Prostate gland (tissue), 2 donors: ENCODE measurements around the gene TPSD1. TPM values are rescaled to one million over a fixed set of nuclear protein-coding genes. Genes with fewer than 3 reads are reported as not detected.
"Not testable (repeated sequence)": the region's sequence is repeated elsewhere in the genome, so short reads cannot be mapped to it uniquely, and the experiment has no call there.

Source experiments
- DNase-seq: peaks from one replicate; pipeline ENCODE4 v3.0.0-alpha.2; 2019; ENCODE audit warnings: low spot score
- H3K27ac ChIP-seq, 2 donors: fragments of 200-600 bp; sonication (generic); 2 replicates each; pipeline ENCODE4 v1.5.1; 2017 to 2019
- H3K27me3 ChIP-seq: fragments of 200-600 bp; sonication (generic); replicated peaks from 2 replicates; pipeline ENCODE4 v1.5.1; 2019; ENCODE audit not compliant: insufficient read depth
- H3K36me3 ChIP-seq, 2 donors: fragments of 200-600 bp; sonication (generic); 1 replicate in 1 of 2; 2 replicates in 1 of 2; pipeline versions ENCODE4 v1.5.1 to v1.8.1; 2017 to 2019
- H3K4me1 ChIP-seq: fragments of 200-600 bp; sonication (generic); replicated peaks from 2 replicates; pipeline ENCODE4 v1.5.1; 2019
- H3K4me3 ChIP-seq, 2 donors: fragments of 200-600 bp; sonication (generic); 2 replicates each; pipeline ENCODE4 v1.5.1; 2017 to 2019
- H3K9me3 ChIP-seq: fragments of 200-600 bp; sonication (generic); 2 replicates; pipeline ENCODE4 v1.5.1; 2017
- POLR2A ChIP-seq: fragments of 450-650 bp; IDR thresholded peaks from one replicate; pipeline ENCODE4 v1.6.1; 2016; ENCODE audit warnings: antibody characterized with exemption, mild to moderate bottlenecking
- POLR2AphosphoS5 ChIP-seq: sonication (generic); formaldehyde crosslinking; IDR thresholded peaks from one replicate; pipeline ENCODE4 v1.6.1; 2017; ENCODE audit warnings: antibody characterized with exemption
- WGBS: methylation state at CpG from one replicate; pipeline ENCODE4 v1.1.5; 2018; 5-methylcytosine and 5-hydroxymethylcytosine counted together
- intact Hi-C: fragments of 100-400 bp; cut with DNase I; formaldehyde crosslinking; loops from one replicate; pipeline ENCODE4 v1.14.2; 2022
- total RNA-seq, 2 donors: library from RNA; depleted of rRNA; stranded (reverse); fragments of >200 nt; gene quantifications; one replicate each; pipeline ENCODE4 v1.1.0, GENCODE V29; 2016
- TF ChIP-seq, protein P1 (sequence below), 4 experiments: fragments of 200-600 bp in 2 of 4; fragments of 450-650 bp in 2 of 4; sonication (generic) in 2 of 4; IDR thresholded peaks; 1 replicate in 3 of 4; 2 replicates in 1 of 4; pipeline ENCODE4 v1.5.1; 2016 to 2019; ENCODE audit warnings: antibody characterized with exemption in 4 of 4, mild to moderate bottlenecking in 2 of 4, moderate library complexity in 2 of 4

Gene TPSD1
- total RNA-seq, 2 donors from 2014 or later: 0.82 to 1.9 TPM

DNA sequence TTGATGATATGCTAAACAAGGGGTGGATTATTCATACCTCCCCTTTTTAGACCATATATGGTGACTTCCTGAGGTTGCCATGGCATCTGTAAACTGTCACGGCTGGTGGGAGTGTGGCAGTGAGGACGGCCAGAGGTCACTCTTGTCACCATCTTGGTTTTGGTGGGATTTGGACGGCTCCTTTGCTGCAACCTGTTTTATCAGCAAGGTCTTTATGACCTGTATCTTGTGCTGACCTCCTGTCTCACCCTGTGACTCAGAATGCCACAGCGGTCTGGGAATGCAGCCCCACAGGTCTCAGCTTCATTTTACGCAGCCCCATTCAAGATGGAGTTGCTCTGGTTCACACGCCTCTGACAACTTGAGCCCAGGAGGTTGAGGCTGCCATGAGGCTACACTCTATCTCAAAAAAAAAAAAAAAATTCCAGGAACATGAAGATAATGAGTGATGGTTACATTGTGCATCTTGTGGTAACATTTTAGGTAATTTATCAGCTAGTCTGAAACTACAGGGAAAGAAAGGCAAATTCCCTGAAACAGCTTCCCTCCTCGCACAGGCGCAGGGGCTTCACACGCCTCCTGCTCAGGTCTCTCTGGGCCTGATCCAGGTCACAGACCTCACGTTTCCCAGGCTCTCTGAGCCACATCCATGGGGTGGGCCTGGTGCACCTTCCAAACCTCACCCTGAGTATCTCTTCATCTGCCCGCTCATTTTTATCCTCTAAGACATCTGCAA lies 38.2 kb downstream of the TPSD1 start:
- intact Hi-C loops: no loop called here
- 76% methylated on average over 11 of the region's 11 CpGs for WGBS
- TF ChIP-seq POLR2AphosphoS5: no peak
- TF ChIP-seq POLR2A: no peak
- TF ChIP-seq, protein P1, sequence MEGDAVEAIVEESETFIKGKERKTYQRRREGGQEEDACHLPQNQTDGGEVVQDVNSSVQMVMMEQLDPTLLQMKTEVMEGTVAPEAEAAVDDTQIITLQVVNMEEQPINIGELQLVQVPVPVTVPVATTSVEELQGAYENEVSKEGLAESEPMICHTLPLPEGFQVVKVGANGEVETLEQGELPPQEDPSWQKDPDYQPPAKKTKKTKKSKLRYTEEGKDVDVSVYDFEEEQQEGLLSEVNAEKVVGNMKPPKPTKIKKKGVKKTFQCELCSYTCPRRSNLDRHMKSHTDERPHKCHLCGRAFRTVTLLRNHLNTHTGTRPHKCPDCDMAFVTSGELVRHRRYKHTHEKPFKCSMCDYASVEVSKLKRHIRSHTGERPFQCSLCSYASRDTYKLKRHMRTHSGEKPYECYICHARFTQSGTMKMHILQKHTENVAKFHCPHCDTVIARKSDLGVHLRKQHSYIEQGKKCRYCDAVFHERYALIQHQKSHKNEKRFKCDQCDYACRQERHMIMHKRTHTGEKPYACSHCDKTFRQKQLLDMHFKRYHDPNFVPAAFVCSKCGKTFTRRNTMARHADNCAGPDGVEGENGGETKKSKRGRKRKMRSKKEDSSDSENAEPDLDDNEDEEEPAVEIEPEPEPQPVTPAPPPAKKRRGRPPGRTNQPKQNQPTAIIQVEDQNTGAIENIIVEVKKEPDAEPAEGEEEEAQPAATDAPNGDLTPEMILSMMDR (IDR thresholded peaks at IDR 0.05): no peak
- Histone ChIP-seq H3K36me3 (no peaks in the 10 kb centered on the region), H3K9me3 (no peaks in the 10 kb centered on the region), H3K27me3 (peaks cover 10% of the 10 kb centered on the region), H3K4me3 (no peak overlapping the region), H3K4me1 (peaks cover 9% of the 10 kb centered on the region), H3K27ac (no peak overlapping the region)
- DNase-seq: no peak

DNA sequence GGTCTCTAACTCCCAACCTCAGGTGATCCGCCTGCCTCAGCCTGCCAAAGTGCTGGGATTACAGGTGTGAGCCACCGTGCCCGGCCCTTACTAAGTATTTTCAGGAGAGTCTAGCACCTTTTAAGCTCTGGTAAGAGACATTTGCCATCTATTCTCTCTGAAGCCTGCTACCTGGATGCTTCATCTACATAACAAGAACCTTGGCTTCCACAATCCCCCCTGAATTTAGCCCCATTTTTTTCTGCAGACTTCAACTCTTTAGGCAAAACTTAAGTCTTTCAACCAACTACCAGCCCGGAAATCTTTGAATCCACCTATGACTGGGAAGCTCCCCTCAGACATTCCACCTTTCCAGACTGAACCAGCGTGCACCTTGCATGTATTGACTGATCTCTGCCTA lies 39.6 kb downstream of the TPSD1 start:
- TF ChIP-seq, protein P1 (IDR thresholded peaks at IDR 0.05): no peak
- TF ChIP-seq POLR2AphosphoS5 (no peak), POLR2A (no peak)
- no peaks in the 10 kb centered on the region for H3K36me3 ChIP-seq
- H3K4me3 ChIP-seq: no peak overlapping the region
- H3K27me3 ChIP-seq: peaks cover 6% of the 10 kb centered on the region
- no peaks in the 10 kb centered on the region for H3K9me3 ChIP-seq
- DNase-seq: no peak
- intact Hi-C loops: no loop called here
- H3K27ac ChIP-seq: no peak overlapping the region
- WGBS: 55% methylated on average over 5 of the region's 5 CpGs
- peaks cover 9% of the 10 kb centered on the region for H3K4me1 ChIP-seq

DNA sequence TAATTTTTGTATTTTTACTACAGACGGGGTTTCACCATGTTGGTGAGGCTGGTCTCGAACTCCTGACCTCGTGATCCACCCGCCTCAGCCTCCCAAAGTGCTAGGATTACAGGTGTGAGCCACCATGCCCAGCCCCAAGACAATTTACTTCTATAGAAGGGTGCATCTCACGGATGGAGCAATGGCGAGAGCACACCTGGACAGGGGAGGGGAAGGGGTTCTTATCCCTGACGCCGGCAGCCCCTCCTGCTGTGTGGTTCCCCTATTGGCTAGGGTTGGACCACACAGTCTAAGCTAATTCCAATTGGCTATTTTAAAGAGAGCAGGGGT lies 40.8 kb downstream of the TPSD1 start:
- H3K27me3 ChIP-seq: not testable (repeated sequence)
- peak overlapping the region; percentile 57 to 59 for H3K27ac ChIP-seq
- 69% methylated on average over 8 of the region's 8 CpGs for WGBS

DNA sequence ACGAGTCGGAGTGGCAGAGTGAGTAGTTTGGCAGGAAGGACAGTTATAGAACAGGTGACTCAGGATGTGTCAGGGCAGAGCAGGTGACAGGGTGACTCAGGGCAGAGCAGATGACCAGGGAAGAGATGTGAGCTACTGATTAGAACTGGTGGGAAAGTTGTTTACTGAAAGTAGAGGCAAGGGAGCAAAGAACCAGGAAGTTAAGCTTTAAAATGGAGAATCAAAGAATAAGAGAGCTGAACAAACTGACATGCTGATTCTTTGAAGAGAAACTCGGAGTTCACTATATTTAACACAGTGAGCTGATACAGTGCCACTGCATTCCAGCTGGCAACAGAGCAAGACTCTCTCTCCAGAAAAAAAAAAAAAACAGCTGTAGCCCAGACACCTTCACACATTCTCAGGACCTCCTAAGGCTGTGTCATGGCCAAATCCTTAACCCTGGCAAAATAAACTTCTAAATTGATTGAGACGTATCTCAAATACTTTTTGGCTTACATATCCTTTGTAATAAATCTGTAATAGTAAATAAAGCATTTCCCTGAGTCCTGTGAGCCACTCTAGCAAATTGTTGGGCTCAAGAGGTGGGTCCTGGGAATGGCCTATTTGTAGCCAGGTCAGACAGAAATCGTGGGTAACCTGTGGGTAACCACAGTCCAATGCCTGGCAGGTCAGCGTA lies 41.3 kb downstream of the TPSD1 start:
- WGBS: 29% methylated on average over 6 of the region's 6 CpGs
- intact Hi-C loops: no loop called here
- Histone ChIP-seq H3K4me3 (no peak overlapping the region), H3K4me1 (peaks cover 9% of the 10 kb centered on the region), H3K27ac (peak overlapping the region; percentile 57 to 59), H3K9me3 (no peaks in the 10 kb centered on the region), H3K36me3 (no peaks in the 10 kb centered on the region), H3K27me3 (no peaks in the 10 kb centered on the region)
- DNase-seq: peak; percentile 64
- TF ChIP-seq POLR2A: no peak
- TF ChIP-seq POLR2AphosphoS5: peak; percentile 81

More for the DNA sequence above, 40.8 kb downstream of the TPSD1 start:
- H3K36me3 ChIP-seq, DNase-seq, H3K4me1 ChIP-seq, intact Hi-C loops, H3K4me3 ChIP-seq, H3K9me3 ChIP-seq: not testable (repeated sequence)

DNA sequence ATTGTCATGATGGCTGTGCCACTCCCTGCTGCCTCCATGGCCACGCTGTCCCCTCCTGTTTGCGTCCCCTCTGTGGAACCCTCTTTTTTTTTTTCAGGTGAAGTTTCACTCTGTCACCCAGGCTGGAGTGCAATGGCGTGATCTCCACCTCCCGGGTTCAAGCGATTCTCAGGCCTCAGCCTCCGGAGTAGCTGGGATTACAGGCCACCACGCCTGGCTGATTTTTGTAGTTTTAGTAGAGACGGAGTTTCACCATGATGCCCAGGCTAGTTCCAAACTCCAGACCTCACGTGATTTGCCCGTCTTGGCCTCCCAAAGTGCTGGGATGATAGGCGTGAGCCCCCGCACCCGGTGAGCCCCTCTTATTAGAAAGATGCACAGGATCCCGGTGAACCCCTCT lies 42.5 kb downstream of the TPSD1 start:
- Histone ChIP-seq H3K4me1 (peaks cover 9% of the 10 kb centered on the region), H3K4me3 (no peak overlapping the region), H3K27ac (no peak overlapping the region), H3K9me3 (no peaks in the 10 kb centered on the region), H3K36me3 (no peaks in the 10 kb centered on the region), H3K27me3 (no peaks in the 10 kb centered on the region)
- intact Hi-C loops: no loop called here
- TF ChIP-seq POLR2A (no peak), POLR2AphosphoS5 (no peak)
- TF ChIP-seq, protein P1 (IDR thresholded peaks at IDR 0.05): no peak
- WGBS: 93% methylated on average over 14 of the region's 14 CpGs
- DNase-seq: no peak
